ENCODE measurements around the gene ATG9B. TPM values are rescaled to one million over a fixed set of nuclear protein-coding genes. Genes with fewer than 3 reads are reported as not detected.

The ATG9B gene
- total and polyA plus RNA-seq, 2 experiments from 2014 or later: 0.80 to 2.4 TPM

DNA sequence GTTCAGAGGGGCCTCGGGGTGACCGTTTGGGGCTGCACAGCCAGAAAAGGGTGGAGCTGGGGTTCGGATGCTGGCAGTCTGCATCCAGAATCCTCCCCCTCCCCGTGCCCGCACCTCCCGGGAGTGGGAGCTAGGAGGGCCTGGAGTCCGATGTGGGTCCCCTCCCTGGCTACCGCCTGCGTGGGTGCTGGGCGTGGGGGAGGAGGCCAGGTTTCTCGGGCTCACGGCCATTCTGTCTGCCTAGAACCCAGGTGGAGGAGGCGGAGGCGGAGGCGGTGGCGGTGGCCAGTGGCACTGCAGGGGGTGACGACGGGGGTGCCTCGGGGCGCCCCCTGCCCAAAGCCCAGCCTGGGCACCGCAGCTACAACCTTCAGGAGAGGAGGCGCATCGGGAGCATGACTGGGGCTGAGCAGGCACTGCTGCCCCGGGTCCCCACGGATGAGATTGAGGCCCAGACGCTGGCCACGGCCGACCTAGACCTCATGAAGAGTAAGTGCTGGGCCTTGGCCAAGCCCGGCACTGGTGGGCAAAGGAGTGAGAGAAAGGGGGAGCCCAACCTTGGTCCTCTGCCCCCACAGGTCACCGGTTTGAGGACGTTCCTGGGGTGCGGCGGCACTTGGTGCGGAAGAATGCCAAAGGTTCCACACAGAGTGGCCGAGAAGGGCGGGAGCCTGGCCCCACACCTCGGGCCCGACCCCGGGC lies 42.1 kb upstream of the ATG9B start:
- no peaks in the 10 kb centered on the region for H3K36me3 ChIP-seq (replicated peaks; ENCODE audit: insufficient read depth, low read depth)

DNA sequence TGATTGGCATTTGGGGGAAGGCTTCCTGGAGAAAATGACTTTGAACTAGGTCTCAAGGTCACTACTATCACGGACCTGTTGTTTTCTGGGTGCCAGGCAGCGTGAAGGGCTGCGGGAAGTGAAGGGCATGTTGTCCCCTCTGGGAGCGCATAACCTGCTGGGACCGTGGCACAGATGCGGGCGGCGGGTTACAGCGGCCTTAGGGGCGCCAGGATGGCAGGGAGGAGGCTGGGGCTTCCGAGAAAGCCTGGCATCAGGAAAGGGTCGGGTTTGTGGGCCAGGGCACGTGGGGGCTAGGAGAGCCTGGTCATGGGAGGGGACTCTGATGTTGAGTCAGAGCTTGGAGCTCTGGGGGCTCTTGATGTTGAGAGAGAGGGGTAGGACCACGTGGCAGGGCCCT lies 41.2 kb upstream of the ATG9B start:
- H2AFZ ChIP-seq: no peak overlapping the region
- TF ChIP-seq EZH2 (IDR thresholded peaks at IDR 0.05; ENCODE audit: borderline replicate concordance): no peak
- TF ChIP-seq EZH2phosphoT487 (IDR thresholded peaks at IDR 0.05; ENCODE audit: low read depth, severe bottlenecking, unreplicated experiment): no peak
- TF ChIP-seq, protein P1, sequence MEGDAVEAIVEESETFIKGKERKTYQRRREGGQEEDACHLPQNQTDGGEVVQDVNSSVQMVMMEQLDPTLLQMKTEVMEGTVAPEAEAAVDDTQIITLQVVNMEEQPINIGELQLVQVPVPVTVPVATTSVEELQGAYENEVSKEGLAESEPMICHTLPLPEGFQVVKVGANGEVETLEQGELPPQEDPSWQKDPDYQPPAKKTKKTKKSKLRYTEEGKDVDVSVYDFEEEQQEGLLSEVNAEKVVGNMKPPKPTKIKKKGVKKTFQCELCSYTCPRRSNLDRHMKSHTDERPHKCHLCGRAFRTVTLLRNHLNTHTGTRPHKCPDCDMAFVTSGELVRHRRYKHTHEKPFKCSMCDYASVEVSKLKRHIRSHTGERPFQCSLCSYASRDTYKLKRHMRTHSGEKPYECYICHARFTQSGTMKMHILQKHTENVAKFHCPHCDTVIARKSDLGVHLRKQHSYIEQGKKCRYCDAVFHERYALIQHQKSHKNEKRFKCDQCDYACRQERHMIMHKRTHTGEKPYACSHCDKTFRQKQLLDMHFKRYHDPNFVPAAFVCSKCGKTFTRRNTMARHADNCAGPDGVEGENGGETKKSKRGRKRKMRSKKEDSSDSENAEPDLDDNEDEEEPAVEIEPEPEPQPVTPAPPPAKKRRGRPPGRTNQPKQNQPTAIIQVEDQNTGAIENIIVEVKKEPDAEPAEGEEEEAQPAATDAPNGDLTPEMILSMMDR (IDR thresholded peaks at IDR 0.05; ENCODE audit: poor library complexity): no peak
- no peak for DNase-seq (ENCODE audit: low spot score)
- H3K4me1 ChIP-seq (ENCODE audit: insufficient read depth): peaks cover 28% of the 10 kb centered on the region
- no peak overlapping the region for H3K4me3 ChIP-seq
- H3K9me3 ChIP-seq (ENCODE audit: low read depth): no peaks in the 10 kb centered on the region
- no peaks in the 10 kb centered on the region for H3K9me2 ChIP-seq (replicated peaks; ENCODE audit: insufficient read depth)
- WGBS (ENCODE audit: low lambda C conversion rate, missing lambda C conversion rate): 93% methylated on average over 14 of the region's 14 CpGs
- no peaks in the 10 kb centered on the region for H3K36me3 ChIP-seq (replicated peaks; ENCODE audit: insufficient read depth, low read depth)
- H4K20me1 ChIP-seq (ENCODE audit: insufficient read depth, poor library complexity, severe bottlenecking): peaks cover 29% of the 10 kb centered on the region
- peaks cover 41% of the 10 kb centered on the region for H3K79me2 ChIP-seq
- no peaks in the 10 kb centered on the region for H3K27me3 ChIP-seq
- no peak overlapping the region for H3K27ac ChIP-seq
- H3K4me2 ChIP-seq: no peak overlapping the region

More for the DNA sequence above, 42.1 kb upstream of the ATG9B start:
- DNase-seq (ENCODE audit: low spot score): no peak
- Histone ChIP-seq H2AFZ (no peak overlapping the region), H3K9me2 (replicated peaks; ENCODE audit: insufficient read depth) (no peaks in the 10 kb centered on the region), H3K27me3 (no peaks in the 10 kb centered on the region), H3K4me2 (no peak overlapping the region), H3K4me1 (ENCODE audit: insufficient read depth) (peaks cover 19% of the 10 kb centered on the region), H3K4me3 (no peak overlapping the region), H3K27ac (no peak overlapping the region), H3K79me2 (peaks cover 32% of the 10 kb centered on the region), H3K9me3 (ENCODE audit: low read depth) (no peaks in the 10 kb centered on the region), H4K20me1 (ENCODE audit: insufficient read depth, poor library complexity, severe bottlenecking) (peaks cover 22% of the 10 kb centered on the region)
- TF ChIP-seq EZH2 (IDR thresholded peaks at IDR 0.05; ENCODE audit: borderline replicate concordance): no peak
- TF ChIP-seq, protein P1 (IDR thresholded peaks at IDR 0.05; ENCODE audit: poor library complexity): no peak
- TF ChIP-seq EZH2phosphoT487 (IDR thresholded peaks at IDR 0.05; ENCODE audit: low read depth, severe bottlenecking, unreplicated experiment): no peak
- WGBS (ENCODE audit: low lambda C conversion rate, missing lambda C conversion rate): 97% methylated on average over 32 of the region's 39 CpGs

DNA sequence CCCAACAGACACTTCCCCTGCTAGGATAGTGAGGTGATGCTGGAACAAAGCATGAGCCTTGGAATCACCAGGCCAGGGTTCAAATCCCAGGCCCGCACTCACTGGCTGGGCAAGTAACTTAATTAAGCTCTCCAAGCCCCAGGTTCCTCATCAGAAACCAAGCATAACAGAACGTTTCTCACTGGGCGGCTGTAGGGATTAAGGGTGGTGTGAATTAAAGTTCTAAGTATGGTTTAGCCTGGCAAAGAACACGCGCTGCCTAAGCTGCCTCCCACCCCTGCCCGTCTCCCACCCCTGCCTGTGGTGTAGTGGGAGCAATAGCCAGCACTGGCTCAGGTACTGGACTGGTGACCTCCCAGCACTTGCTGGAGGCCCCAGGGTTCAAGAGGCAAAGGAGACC lies 40.7 kb upstream of the ATG9B start:
- Histone ChIP-seq H3K4me1 (ENCODE audit: insufficient read depth) (peaks cover 28% of the 10 kb centered on the region), H3K4me2 (no peak overlapping the region), H3K9me2 (replicated peaks; ENCODE audit: insufficient read depth) (no peaks in the 10 kb centered on the region), H2AFZ (no peak overlapping the region), H3K9me3 (ENCODE audit: low read depth) (no peaks in the 10 kb centered on the region), H4K20me1 (ENCODE audit: insufficient read depth, poor library complexity, severe bottlenecking) (peaks cover 29% of the 10 kb centered on the region), H3K79me2 (peaks cover 46% of the 10 kb centered on the region), H3K4me3 (no peak overlapping the region), H3K36me3 (replicated peaks; ENCODE audit: insufficient read depth, low read depth) (no peaks in the 10 kb centered on the region), H3K27ac (no peak overlapping the region), H3K27me3 (no peaks in the 10 kb centered on the region)
- TF ChIP-seq, protein P1 (IDR thresholded peaks at IDR 0.05; ENCODE audit: poor library complexity): no peak
- TF ChIP-seq EZH2 (IDR thresholded peaks at IDR 0.05; ENCODE audit: borderline replicate concordance) (no peak), EZH2phosphoT487 (IDR thresholded peaks at IDR 0.05; ENCODE audit: low read depth, severe bottlenecking, unreplicated experiment) (no peak)
- WGBS (ENCODE audit: low lambda C conversion rate, missing lambda C conversion rate): 96% methylated on average over 6 of the region's 6 CpGs
- no peak for DNase-seq (ENCODE audit: low spot score)
